Measurements from ENCODE around the gene KPNA5.
"Not testable (repeated sequence)": the region's sequence is repeated elsewhere in the genome, so short reads cannot be mapped to it uniquely, and the experiment has no call there.

Gene KPNA5

GRCh38 chr6:116667623-116668022, 13.4 kb upstream of the KPNA5 start:
- H3K4me3 ChIP-seq (ENCODE audit: low read depth, low read length), result peak overlapping the region; percentile 100
- no peaks in the 10 kb centered on the region for H3K27me3 ChIP-seq (ENCODE audit: control insufficient read depth, insufficient read depth, low read length)
- H3K9ac ChIP-seq (ENCODE audit: low read depth, low read length), result peak overlapping the region; percentile 91
- no peaks in the 10 kb centered on the region for H3K9me3 ChIP-seq (ENCODE audit: control insufficient read depth, insufficient read depth, low read length)
- H3K36me3 ChIP-seq (ENCODE audit: control insufficient read depth, insufficient read depth, low read length), result no peaks in the 10 kb centered on the region
- H3K4me1 ChIP-seq (ENCODE audit: control insufficient read depth, insufficient read depth, low read length), result no peaks in the 10 kb centered on the region

DNA sequence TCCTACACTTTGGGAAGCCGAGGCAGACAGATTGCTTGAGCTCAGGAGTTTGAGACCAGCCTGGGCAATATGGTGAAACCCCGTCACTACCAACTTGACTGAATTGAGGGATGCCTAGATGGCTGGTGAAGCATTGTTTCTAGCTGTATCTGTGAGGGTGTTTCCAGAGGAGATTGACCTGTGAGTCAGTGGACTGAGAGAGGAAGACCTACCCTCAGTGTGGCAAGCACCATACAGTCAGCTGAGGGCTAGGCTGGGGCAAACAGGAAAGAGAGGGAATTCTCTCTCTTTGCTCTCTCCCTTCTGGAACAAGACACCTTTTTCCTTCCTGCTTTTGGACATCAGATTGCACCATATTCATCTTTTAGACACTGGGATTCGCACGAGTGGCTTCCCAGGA, 8.7 kb upstream of the KPNA5 start:
- Histone ChIP-seq H3K4me3 (ENCODE audit: low read depth, low read length) (no peak overlapping the region), H3K9ac (ENCODE audit: low read depth, low read length) (no peak overlapping the region), H3K9me3 (ENCODE audit: control insufficient read depth, insufficient read depth, low read length) (no peaks in the 10 kb centered on the region), H3K27me3 (ENCODE audit: control insufficient read depth, insufficient read depth, low read length) (no peaks in the 10 kb centered on the region), H3K36me3 (ENCODE audit: control insufficient read depth, insufficient read depth, low read length) (no peaks in the 10 kb centered on the region), H3K4me1 (ENCODE audit: control insufficient read depth, insufficient read depth, low read length) (no peaks in the 10 kb centered on the region)

DNA sequence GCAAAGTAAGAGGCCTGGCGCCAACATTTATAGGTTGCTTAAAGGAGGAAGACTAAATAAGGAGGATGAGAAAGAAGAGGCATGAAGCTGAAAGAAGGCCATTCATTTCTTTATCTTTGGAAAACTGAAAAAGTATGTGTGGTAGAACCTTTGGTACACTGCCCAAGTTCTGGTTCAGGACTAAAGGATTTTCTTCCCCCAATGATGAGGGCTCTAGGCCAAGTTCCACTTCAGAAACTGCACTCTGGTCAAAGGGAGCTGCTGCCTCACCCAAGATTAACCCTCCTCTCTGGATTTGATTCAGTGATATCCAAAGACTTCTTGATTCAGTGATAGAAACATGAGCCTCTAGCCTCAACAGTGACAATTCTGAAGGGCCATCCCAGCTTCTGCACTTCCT, 5.0 kb upstream of the KPNA5 start:
- Histone ChIP-seq H3K36me3 (ENCODE audit: control insufficient read depth, insufficient read depth, low read length) (no peaks in the 10 kb centered on the region), H3K9ac (ENCODE audit: low read depth, low read length) (no peak overlapping the region), H3K27me3 (ENCODE audit: control insufficient read depth, insufficient read depth, low read length) (no peaks in the 10 kb centered on the region), H3K4me3 (ENCODE audit: low read depth, low read length) (no peak overlapping the region), H3K9me3 (ENCODE audit: control insufficient read depth, insufficient read depth, low read length) (no peaks in the 10 kb centered on the region), H3K4me1 (ENCODE audit: control insufficient read depth, insufficient read depth, low read length) (no peaks in the 10 kb centered on the region)

GRCh38 chr6:116682334-116682712, 1.3 kb downstream of the KPNA5 start:
- peak overlapping the region; percentile 84 for H3K4me3 ChIP-seq (ENCODE audit: low read depth, low read length)
- no peaks in the 10 kb centered on the region for H3K36me3 ChIP-seq (ENCODE audit: control insufficient read depth, insufficient read depth, low read length)
- no peak overlapping the region for H3K9ac ChIP-seq (ENCODE audit: low read depth, low read length)
- H3K9me3 ChIP-seq (ENCODE audit: control insufficient read depth, insufficient read depth, low read length), result no peaks in the 10 kb centered on the region
- no peaks in the 10 kb centered on the region for H3K4me1 ChIP-seq (ENCODE audit: control insufficient read depth, insufficient read depth, low read length)
- no peaks in the 10 kb centered on the region for H3K27me3 ChIP-seq (ENCODE audit: control insufficient read depth, insufficient read depth, low read length)

- H3K9me3 ChIP-seq (ENCODE audit: control insufficient read depth, insufficient read depth, low read length), result no peaks in the 10 kb centered on the region
- no peak overlapping the region for H3K9ac ChIP-seq (ENCODE audit: low read depth, low read length)
- H3K4me1 ChIP-seq (ENCODE audit: control insufficient read depth, insufficient read depth, low read length), result no peaks in the 10 kb centered on the region
- H3K36me3 ChIP-seq (ENCODE audit: control insufficient read depth, insufficient read depth, low read length), result no peaks in the 10 kb centered on the region
- no peaks in the 10 kb centered on the region for H3K27me3 ChIP-seq (ENCODE audit: control insufficient read depth, insufficient read depth, low read length)
- no peak overlapping the region for H3K4me3 ChIP-seq (ENCODE audit: low read depth, low read length)
These were observed 4.5 kb downstream of the KPNA5 start for GRCh38 chr6:116685437-116685993.

DNA sequence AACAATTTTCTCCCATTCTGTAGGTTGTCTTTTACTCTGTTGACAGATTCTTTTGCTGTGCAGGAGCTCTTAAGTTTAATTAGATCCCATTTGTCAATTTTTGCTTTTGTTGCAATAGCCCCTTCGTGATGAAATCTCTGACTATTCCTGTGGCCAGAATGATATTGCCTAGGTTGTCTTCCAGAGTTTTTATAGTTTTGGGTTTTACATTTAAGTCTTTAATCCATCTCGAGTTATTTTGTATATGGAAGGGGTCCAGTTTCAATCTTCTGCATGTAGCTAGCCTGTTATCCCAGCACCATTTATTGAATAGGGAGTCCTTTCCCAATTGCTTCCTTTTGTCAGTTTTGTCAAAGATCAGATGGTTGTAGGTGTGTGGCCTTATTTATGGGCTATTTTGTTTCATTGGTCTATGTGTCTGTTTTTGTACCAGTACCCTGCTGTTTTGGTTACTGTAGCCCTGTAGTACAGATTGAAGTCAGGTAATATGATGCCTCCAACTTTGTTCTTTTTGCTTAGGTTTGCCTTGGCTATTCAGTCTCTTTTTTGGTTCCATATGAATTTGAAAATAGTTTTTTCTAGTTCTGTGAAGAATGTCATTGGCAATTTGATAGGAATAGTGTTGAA, 5.6 kb downstream of the KPNA5 start:
- not testable (repeated sequence) for H3K9ac ChIP-seq (ENCODE audit: low read depth, low read length); H3K4me3 ChIP-seq (ENCODE audit: low read depth, low read length); H3K9me3 ChIP-seq (ENCODE audit: control insufficient read depth, insufficient read depth, low read length); H3K4me1 ChIP-seq (ENCODE audit: control insufficient read depth, insufficient read depth, low read length); H3K36me3 ChIP-seq (ENCODE audit: control insufficient read depth, insufficient read depth, low read length); H3K27me3 ChIP-seq (ENCODE audit: control insufficient read depth, insufficient read depth, low read length)

DNA sequence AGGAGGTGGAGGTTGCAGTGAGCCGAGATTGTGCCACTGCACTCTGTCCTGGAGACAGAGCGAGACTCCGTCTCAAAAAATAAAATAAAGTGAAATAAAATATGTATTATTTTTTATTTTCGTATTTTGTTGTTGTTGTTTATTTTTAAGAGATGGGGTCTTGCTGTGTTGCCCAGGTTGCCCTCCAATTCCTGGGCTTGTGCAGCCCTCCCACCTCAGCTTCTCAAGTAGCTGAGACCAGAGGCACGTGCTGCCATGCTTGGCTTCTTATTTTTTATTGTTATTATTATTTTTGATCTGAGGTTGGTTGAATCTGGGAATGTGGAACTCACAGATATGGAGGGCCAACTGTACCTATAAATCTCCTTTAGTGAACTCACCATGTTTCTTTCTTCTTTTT, 10.1 kb downstream of the KPNA5 start:
- Histone ChIP-seq H3K9me3 (ENCODE audit: control insufficient read depth, insufficient read depth, low read length) (no peaks in the 10 kb centered on the region), H3K4me3 (ENCODE audit: low read depth, low read length) (no peak overlapping the region), H3K36me3 (ENCODE audit: control insufficient read depth, insufficient read depth, low read length) (no peaks in the 10 kb centered on the region), H3K9ac (ENCODE audit: low read depth, low read length) (no peak overlapping the region), H3K27me3 (ENCODE audit: control insufficient read depth, insufficient read depth, low read length) (no peaks in the 10 kb centered on the region), H3K4me1 (ENCODE audit: control insufficient read depth, insufficient read depth, low read length) (no peaks in the 10 kb centered on the region)

- not testable (repeated sequence) for H3K9ac ChIP-seq (ENCODE audit: low read depth, low read length); H3K4me3 ChIP-seq (ENCODE audit: low read depth, low read length); H3K36me3 ChIP-seq (ENCODE audit: control insufficient read depth, insufficient read depth, low read length)
These were observed 11.9 kb downstream of the KPNA5 start for GRCh38 chr6:116692873-116693272.

GRCh38 chr6:116693275-116693674, 12.3 kb downstream of the KPNA5 start:
- not testable (repeated sequence) for H3K9ac ChIP-seq (ENCODE audit: low read depth, low read length); H3K36me3 ChIP-seq (ENCODE audit: control insufficient read depth, insufficient read depth, low read length); H3K9me3 ChIP-seq (ENCODE audit: control insufficient read depth, insufficient read depth, low read length); H3K4me3 ChIP-seq (ENCODE audit: low read depth, low read length); H3K4me1 ChIP-seq (ENCODE audit: control insufficient read depth, insufficient read depth, low read length); H3K27me3 ChIP-seq (ENCODE audit: control insufficient read depth, insufficient read depth, low read length)

More at GRCh38 chr6:116692873-116693272, 11.9 kb downstream of the KPNA5 start:
- not testable (repeated sequence) for H3K9me3 ChIP-seq (ENCODE audit: control insufficient read depth, insufficient read depth, low read length); H3K4me1 ChIP-seq (ENCODE audit: control insufficient read depth, insufficient read depth, low read length); H3K27me3 ChIP-seq (ENCODE audit: control insufficient read depth, insufficient read depth, low read length)

DNA sequence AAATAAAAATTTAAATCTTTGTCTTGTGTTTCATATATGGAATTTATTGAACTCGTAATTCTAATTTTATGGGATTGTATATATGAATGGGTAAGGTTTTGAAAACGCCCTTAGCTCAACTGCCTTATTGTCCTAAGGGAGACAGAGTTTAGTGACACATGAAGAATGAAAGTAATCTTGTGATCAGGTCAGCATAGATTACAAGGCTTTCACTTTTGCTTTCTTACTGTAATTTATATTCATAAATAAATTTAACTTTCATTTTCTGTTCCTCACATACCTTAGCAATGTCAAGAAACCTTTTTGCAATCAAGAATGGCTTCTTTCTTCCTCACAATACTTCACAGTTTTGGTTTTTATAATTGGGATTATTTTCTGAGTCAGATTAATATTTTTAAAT, 14.4 kb downstream of the KPNA5 start:
- Histone ChIP-seq H3K4me3 (ENCODE audit: low read depth, low read length) (no peak overlapping the region), H3K27me3 (ENCODE audit: control insufficient read depth, insufficient read depth, low read length) (no peaks in the 10 kb centered on the region), H3K36me3 (ENCODE audit: control insufficient read depth, insufficient read depth, low read length) (no peaks in the 10 kb centered on the region), H3K9me3 (ENCODE audit: control insufficient read depth, insufficient read depth, low read length) (no peaks in the 10 kb centered on the region), H3K9ac (ENCODE audit: low read depth, low read length) (no peak overlapping the region), H3K4me1 (ENCODE audit: control insufficient read depth, insufficient read depth, low read length) (no peaks in the 10 kb centered on the region)

DNA sequence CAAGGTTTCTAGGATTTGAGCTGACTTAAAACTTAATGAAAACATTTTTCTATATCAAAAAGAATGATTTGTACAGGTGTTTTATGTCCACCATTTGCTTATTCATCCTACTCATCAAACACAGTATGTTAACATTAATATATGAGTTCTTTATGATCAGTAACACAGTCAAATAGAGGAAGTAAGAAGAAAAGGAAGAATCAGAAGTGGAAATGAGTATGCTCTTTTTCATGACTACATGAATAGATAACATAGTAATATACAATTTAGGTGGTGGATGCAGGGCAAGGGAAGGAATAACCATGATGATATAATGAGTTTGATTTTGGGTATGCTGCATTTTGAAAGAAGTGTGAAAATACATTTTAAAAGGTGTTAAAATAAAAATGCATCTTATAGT, 16.5 kb downstream of the KPNA5 start:
- Histone ChIP-seq H3K4me3 (ENCODE audit: low read depth, low read length) (no peak overlapping the region), H3K36me3 (ENCODE audit: control insufficient read depth, insufficient read depth, low read length) (no peaks in the 10 kb centered on the region), H3K9ac (ENCODE audit: low read depth, low read length) (no peak overlapping the region), H3K27me3 (ENCODE audit: control insufficient read depth, insufficient read depth, low read length) (no peaks in the 10 kb centered on the region), H3K4me1 (ENCODE audit: control insufficient read depth, insufficient read depth, low read length) (no peaks in the 10 kb centered on the region), H3K9me3 (ENCODE audit: control insufficient read depth, insufficient read depth, low read length) (no peaks in the 10 kb centered on the region)

DNA sequence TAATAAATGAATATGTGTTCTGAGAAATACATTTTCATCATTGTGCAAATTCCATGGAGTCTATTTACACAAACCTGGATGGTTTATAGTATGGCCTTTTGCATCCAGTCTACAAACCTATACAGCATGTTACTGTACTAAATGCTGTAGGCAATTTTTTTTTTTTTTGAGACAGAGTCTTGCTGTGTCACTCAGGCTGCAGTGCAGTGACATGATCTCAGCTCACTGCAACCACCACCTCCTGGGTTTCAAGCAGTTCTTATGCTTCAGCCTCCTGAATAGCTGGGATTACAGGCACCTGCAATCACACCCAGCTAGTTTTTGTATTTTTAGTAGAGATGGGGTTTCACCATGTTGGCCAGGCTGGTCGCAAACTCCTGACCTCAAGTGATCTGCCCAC, 22.9 kb downstream of the KPNA5 start:
- not testable (repeated sequence) for H3K4me3 ChIP-seq (ENCODE audit: low read depth, low read length); H3K9ac ChIP-seq (ENCODE audit: low read depth, low read length); H3K4me1 ChIP-seq (ENCODE audit: control insufficient read depth, insufficient read depth, low read length); H3K9me3 ChIP-seq (ENCODE audit: control insufficient read depth, insufficient read depth, low read length); H3K36me3 ChIP-seq (ENCODE audit: control insufficient read depth, insufficient read depth, low read length); H3K27me3 ChIP-seq (ENCODE audit: control insufficient read depth, insufficient read depth, low read length)
